Stimulated activated CD8-positive, alpha-beta memory T cell treated with anti-CD3 and anti-CD28 coated beads, Interleukin-12 subunit alpha, Interleukin-12 subunit beta, amount 100 ng/mL, for 1 hour (primary cell): Measurements from ENCODE around the gene EIF1.

ENCODE experiments used
- DNase-seq: peaks from one replicate; pipeline ENCODE4 v3.0.0-alpha.2; 2020; ENCODE audit warnings: low read depth

Gene EIF1

GRCh38 chr17:41702712-41703111 is 14.0 kb downstream of the EIF1 start:
- DNase-seq, result no peak

GRCh38 chr17:41705271-41705991 is 16.7 kb downstream of the EIF1 start:
- no peak for DNase-seq

DNA sequence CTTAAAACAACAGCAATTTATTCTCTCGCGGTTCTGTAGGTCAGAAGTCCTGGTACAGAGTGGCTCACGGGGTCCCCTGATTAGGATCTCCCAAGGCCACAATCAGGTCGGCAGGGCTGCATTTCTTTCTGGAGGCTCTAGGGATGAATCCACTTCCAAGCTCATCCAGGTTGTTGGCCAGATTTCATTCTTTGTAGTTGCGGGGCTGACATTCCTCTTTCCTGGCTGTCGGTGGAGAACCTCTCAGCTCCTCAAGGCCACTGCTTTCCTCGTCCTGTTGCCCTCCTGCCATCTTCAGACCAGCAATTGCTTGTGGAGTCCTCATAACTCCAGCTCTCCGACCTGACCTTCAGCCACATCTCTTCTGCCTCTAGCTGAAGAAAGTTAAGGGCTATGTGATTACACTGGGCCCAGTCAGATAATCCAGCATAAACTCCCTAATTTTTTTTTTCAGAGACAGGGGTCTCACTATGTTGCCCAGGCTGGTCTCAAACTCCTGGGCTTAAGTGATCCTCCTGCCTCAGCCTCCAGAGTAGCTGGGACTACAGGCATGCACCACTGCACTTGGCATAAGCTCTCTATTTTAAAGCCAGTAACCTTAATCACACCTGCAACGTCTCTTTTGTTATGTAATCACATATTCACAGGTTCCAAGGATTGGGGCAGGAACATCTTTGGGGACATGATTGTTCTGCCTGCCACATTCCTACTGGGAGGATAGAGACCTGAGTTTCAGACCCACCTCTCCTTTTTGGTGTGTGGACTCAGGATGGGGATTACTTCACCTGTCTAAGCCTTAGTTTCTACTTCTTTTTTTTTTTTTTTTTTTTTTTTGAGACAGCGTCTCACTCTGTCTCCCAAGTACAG is 19.4 kb downstream of the EIF1 start:
- no peak for DNase-seq

- DNase-seq, result no peak
Observed at GRCh38 chr17:41710472-41711090, 21.9 kb downstream of the EIF1 start.

DNA sequence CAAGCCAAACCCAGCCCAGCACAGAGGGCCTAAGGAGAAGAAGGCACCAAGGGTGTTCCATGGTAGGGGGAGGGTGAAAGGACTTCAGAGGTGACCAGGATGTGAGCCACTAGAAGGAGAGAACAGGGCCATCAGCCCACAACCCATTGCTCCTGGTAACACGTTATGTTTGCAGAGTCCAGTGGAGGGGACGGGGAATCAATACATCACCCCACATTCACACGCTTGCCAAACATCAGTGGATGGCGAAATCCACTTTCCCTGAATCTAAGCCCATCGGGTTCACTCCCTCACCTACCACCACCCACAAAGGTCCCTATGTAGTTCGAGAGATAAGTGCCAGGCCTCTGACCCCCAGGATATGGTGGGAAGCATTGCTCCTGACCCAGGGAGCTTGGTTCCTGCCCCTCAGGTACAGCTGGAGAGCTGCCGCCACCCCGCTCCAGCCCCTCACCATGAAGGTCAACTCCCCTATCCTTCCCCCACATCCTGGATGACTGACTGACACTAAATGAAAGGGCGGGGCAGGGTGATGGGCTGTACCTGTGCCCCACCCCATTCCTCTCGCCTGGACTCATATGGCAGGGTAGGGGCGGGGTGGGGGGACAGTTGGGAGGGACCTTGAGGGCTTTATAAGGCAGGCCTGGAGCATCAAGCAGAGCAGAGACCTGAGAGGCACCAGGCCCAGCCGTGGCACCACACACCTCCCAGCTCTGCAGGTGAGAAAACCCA is 23.1 kb downstream of the EIF1 start, which contains the start of gene GAST:
TSS of gene GAST (plus strand) at position 663 of the 732 bp plus-strand sequence. CDS start 3,106 bp downstream, outside the sequence.
- no peak for DNase-seq

- no peak for DNase-seq
Observed at GRCh38 chr17:41717408-41718286, 29.0 kb downstream of the EIF1 start.

DNA sequence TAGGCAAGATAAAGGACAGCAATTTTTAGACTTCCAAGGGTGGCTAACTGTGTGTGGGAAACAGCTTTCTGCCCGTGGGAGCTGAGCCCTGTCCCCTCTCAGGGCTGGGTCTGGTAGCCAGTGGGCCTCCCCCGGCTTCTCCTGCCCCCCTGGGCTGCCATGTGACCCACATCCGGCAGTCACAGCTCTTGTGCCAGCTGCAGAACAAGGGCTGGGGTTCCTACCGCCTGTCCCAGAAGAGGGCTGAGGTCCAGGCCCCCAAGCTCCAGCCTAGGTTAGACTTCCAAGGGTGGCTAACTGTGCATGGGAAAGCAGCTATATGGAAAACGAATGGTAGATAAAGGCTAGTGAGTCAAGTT is 29.6 kb downstream of the EIF1 start:
- no peak for DNase-seq

- DNase-seq, result no peak
Observed at GRCh38 chr17:41722231-41722630, 33.5 kb downstream of the EIF1 start.

GRCh38 chr17:41723801-41724475 is 35.3 kb downstream of the EIF1 start:
- DNase-seq, result no peak

DNA sequence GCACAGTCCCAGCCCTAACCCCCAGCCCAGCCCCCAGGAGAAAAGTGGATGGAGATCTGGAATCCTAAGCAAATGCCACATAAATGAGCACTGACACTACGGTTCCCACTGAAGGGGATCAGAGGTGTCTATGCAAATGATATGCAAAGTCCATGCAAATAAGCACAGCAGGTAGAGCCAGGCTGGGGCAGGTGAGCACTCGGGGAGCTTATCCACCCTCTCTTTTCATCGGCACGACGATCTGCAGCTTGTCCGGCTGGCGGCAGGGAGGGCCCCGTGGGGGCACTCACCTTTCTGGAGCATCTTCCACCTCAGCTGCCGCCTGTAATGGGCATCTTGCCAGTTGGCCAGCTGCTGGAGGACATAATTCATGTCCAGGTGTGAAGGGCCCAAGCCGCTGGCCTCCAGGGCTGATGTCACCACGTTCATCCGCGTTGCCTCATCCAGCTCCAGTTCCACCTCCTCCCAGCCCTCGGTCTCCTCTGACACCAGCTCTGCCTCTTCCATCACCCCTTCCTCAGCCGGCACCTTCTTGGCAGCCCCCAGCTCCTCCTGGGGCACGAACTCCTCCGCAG is 35.9 kb downstream of the EIF1 start:
- no peak for DNase-seq

GRCh38 chr17:41725134-41725533 is 36.4 kb downstream of the EIF1 start:
- DNase-seq, result no peak

GRCh38 chr17:41728056-41728455 is 39.4 kb downstream of the EIF1 start:
- DNase-seq, result no peak

DNA sequence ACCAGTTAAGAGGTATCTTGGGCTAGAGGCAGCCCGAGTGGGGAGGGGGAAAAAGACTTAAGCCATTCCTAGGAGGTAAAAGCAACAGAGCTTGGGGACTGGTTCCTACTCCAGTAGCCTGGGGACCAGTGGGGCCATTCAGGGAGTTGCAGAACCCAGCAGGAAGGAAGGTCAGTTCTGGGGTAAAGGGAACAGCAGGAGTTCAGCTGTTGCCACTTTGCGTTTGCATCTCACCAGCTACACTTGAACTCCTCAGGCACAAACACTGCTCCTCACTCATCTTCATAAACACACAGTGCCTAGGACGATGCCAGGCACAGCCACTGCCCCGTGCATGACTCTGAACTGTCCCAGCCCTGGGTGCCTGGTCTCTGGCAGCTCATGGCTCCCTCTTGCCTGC is 41.8 kb downstream of the EIF1 start:
- DNase-seq, result no peak

- no peak for DNase-seq
Observed at GRCh38 chr17:41731836-41732235, 43.2 kb downstream of the EIF1 start.

DNA sequence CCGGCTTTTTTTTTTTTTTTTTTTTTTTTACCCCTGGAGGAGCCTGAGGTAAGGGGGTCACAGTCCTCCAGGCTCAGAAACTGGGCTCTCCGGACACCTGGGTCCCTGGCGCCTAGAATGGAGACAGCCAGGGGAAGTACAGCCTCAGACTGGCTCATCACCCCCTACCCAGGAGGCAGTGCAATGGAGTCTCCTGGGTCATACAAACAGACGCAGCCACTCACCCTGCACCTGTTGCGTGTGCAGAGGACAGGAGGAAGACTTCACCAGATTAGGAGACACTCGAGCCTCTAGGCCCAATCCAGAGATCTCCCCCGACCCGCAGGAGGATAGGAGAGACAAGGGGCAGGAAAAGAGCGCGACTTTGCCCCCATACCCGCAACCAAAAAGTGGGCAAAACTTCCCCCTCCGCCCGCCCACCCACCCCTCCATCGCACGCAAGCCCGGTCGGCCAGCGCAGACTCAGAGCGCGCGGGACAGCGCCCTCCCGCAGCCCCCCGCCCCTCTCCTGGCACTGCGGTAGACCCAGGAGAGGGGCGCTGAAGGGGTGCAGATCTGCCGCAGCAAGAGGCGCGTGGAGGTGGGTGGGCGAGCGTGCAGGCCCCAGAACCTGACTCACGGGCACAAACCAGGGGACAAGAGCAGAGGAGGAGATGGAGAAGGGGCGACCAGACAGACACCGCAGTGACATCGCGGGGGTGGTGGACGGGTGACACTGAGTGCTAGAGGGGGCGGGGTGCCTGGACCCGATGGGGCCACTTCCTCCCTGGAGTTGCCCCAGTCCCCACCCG is 44.9 kb downstream of the EIF1 start:
- no peak for DNase-seq

DNA sequence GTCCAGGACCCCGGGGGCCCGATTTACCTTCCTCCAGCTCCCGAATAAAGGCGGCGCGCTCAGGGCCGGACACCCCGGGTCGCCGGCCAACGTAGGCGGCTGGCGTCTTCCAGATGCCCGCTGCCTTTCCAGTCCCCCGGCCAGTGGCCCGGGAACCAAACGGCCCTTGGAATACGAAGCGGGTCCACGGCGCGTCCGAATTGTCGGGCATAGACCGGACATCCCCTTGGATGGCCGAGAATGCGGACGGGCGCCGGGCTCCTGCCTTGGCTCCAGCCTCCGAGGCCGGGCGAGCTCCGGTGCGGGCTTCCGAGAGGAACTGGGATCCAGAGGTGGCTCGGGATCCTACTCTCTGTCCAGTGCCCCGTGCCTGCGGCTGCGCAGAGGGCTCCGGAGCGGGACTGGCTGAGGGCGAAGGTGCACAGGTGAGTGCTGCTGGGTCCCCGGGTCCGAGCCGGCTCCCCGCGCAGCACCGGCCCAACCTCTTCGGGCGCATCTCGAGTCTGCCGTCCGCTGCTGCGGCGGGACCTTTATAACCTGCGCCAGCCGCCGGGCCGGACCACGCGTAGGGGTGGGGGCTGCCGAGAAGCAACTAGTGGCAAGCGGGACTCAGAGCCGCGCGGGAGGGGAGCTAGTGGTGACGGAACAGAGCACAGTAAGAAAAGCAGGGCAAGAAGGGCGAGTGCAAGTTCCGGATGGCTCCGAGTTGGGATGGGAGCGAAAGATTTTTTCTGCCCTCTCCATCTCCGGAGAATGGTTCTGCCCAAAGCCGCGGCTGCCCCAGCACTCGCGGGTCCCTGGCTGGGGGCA is 45.7 kb downstream of the EIF1 start, which contains the start of gene HAP1:
TSS of gene HAP1 (minus strand) at position 505 of the 810 bp plus-strand sequence. CDS start at position 496, 9 bp downstream.
- DNase-seq, result no peak

DNA sequence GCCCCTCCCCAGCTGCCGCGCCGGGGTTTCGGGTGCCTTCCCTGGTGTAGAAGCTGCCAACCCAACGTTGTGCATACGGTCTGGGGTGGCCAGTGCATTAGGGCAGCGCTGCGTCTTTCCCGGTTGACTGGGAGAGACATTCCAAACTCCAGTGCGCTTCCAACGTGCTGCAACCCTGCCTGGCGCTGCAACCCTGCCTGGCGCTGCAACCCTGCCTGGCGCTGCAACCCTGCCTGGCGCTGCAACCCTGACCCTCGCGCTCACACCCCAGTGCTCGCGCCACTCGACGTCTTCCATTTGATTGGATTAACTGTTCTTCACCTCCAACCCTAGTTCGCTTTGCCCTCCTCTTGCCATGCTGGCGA is 46.2 kb downstream of the EIF1 start:
- no peak for DNase-seq

- no peak for DNase-seq
Observed at GRCh38 chr17:41735744-41736143, 47.1 kb downstream of the EIF1 start.
